ENCODE results near the gene GAL3ST1.

Gene GAL3ST1

DNA sequence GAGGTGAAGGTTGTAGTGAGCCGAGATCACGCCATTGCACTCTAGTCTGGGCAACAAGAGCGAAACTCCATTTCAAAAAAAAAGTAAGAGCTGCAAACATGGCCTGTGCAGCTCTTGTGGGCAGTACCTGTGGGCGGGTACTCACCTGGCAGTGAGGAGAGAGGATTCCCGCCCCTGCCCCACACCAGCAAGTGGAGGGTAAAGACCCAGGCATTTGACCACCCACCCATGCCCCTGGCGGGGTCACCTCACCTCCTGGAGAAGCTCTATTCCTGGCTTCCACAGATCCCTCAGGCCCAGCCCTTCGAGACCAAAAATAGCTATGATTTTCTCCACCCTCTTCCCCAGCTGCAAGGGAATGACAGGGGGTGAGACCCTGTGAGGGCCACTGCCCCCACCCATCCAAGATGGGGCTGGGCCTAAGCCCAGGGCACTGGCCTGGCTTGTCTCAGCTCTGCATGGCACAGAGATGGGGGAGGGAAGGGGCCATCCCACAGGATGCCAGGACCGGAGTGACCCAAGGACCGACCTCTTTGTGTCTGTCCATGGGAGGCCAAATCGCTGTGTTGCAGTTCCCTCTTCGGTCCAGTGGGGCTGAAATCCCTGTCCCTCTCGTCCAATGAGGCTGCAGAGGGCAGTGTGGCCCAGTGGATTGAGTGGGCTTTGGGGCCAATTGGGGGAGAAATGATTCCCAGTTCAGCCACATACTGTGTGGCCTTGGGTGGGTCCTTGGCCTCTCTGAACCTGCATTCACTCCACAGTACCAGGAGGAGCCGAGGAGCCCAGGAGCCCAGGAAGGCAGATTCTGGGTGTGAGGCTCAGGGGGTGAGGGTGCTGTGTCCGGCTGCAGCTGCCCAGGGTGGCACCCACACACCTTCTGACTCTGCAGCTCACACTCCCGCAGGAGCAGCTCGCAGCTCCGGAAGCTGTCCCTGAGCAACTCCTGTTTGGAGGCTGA is 42.5 kb downstream of the GAL3ST1 start:
- H3K36me3 ChIP-seq (ENCODE audit: control insufficient read depth, insufficient read depth, low read length) = no peaks in the 10 kb centered on the region
- H3K9ac ChIP-seq (ENCODE audit: low read length) = no peak overlapping the region
- no peaks in the 10 kb centered on the region; the same call in 1 of the 2 replicates for H3K9me3 ChIP-seq (ENCODE audit: control insufficient read depth, insufficient read depth, low read depth, low read length)
- H3K4me1 ChIP-seq (ENCODE audit: control insufficient read depth, insufficient read depth, low read length) = no peaks in the 10 kb centered on the region
- H3K27me3 ChIP-seq (ENCODE audit: control insufficient read depth, insufficient read depth, low read length) = no peaks in the 10 kb centered on the region
- H3K4me3 ChIP-seq (ENCODE audit: low read depth, low read length) = no peak overlapping the region
- H3K27ac ChIP-seq (ENCODE audit: low read depth, low read length) = no peak overlapping the region

GRCh38 chr22:30526656-30527055 is 47.8 kb downstream of the GAL3ST1 start:
- H3K4me3 ChIP-seq (ENCODE audit: low read depth, low read length) = no peak overlapping the region

DNA sequence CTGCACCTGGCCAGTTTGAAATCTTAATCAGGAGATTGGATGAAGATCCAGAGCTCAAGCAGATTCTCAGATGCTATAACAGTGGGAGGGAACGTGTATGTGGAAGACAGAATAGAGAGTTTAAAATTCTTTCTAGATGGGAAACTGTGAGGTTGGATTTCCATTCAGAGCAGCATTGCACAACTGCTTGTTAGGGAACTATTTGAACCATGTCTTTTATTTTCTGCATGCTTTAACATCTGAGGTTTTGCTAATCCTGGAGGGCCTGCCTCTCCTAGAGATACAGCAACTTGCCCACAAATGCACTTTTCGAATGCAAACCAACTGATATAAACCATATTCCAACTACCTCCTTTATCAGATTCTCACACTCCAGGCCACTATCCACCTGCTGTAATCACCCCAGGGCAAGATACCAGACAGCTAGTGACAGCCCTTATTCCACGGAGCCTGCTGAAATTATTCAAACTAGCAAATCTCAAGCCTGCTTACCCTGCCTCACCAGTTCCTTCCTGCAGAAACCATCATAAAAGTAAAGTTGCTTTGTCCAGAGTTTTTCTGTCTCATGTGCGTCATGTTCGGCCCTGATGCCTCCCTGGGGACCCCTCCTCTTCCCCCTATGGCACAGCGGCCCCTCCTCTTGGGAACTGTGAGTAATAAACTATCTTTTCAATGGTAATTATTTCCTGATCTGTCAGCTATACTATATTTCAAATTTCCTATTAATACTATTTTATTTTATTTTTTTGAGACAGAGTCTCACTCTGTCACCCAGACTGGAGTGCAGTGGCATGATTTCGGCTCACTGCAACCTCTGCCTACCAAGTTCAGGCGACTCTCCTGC is 50.6 kb downstream of the GAL3ST1 start:
- Histone ChIP-seq H3K9me3 (ENCODE audit: control insufficient read depth, insufficient read depth, low read depth, low read length) (no peaks in the 10 kb centered on the region; the same call in 1 of the 2 replicates), H3K27me3 (ENCODE audit: control insufficient read depth, insufficient read depth, low read length) (no peaks in the 10 kb centered on the region), H3K27ac (ENCODE audit: low read depth, low read length) (no peak overlapping the region), H3K9ac (ENCODE audit: low read length) (no peak overlapping the region), H3K4me3 (ENCODE audit: low read depth, low read length) (no peak overlapping the region), H3K4me1 (ENCODE audit: control insufficient read depth, insufficient read depth, low read length) (no peaks in the 10 kb centered on the region), H3K36me3 (ENCODE audit: control insufficient read depth, insufficient read depth, low read length) (no peaks in the 10 kb centered on the region)

More at GRCh38 chr22:30526656-30527055, 47.8 kb downstream of the GAL3ST1 start:
- H3K27ac ChIP-seq (ENCODE audit: low read depth, low read length) = no peak overlapping the region
- H3K9me3 ChIP-seq (ENCODE audit: control insufficient read depth, insufficient read depth, low read depth, low read length) = no peaks in the 10 kb centered on the region; the same call in 1 of the 2 replicates
- no peaks in the 10 kb centered on the region for H3K4me1 ChIP-seq (ENCODE audit: control insufficient read depth, insufficient read depth, low read length)
- no peaks in the 10 kb centered on the region for H3K36me3 ChIP-seq (ENCODE audit: control insufficient read depth, insufficient read depth, low read length)
- H3K27me3 ChIP-seq (ENCODE audit: control insufficient read depth, insufficient read depth, low read length) = no peaks in the 10 kb centered on the region
- H3K9ac ChIP-seq (ENCODE audit: low read length) = no peak overlapping the region

DNA sequence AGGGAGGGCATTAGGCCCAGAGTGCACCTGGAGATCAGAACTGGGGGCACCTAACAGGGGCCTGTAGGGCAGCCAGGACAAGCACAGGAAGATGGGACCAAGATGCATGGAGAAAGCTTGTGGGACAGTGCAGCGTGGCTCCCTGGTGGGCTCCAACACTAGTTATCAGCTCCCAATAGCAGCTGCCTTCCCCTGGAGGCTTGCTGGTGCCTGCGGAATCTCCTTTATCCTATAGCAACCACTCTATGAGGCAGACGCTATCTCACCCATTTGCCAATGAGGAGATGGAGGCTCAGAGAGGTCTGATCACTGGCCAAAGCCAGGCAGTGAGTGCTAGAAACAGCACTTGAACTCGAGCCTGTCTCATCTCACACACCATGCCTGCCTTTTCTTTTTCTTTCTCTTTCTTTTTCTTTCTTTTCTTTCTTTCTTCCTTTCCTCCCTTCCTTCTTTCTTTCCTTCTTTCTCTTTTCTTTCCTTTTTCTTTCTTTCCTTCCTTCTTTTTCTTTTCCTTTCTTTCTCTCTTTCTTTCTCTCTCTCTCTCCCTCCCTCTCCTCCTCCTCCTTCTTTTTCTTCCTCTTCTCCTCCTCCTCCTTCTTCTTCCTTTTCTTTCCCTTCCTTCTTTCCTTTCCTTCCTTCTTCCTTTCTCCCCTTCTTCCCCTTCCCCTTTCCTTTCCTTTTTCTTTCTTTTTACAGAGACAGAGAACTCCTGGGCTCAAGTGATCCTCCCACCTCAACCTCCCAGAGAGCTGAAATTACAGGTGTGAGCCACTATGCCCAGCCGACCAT is 52.9 kb downstream of the GAL3ST1 start:
- Histone ChIP-seq H3K9me3 (ENCODE audit: control insufficient read depth, insufficient read depth, low read depth, low read length) (no peaks in the 10 kb centered on the region), H3K27ac (ENCODE audit: low read depth, low read length) (no peak overlapping the region), H3K27me3 (ENCODE audit: control insufficient read depth, insufficient read depth, low read length) (no peaks in the 10 kb centered on the region), H3K4me1 (ENCODE audit: control insufficient read depth, insufficient read depth, low read length) (no peaks in the 10 kb centered on the region), H3K4me3 (ENCODE audit: low read depth, low read length) (no peak overlapping the region), H3K36me3 (ENCODE audit: control insufficient read depth, insufficient read depth, low read length) (no peaks in the 10 kb centered on the region), H3K9ac (ENCODE audit: low read length) (no peak overlapping the region)

DNA sequence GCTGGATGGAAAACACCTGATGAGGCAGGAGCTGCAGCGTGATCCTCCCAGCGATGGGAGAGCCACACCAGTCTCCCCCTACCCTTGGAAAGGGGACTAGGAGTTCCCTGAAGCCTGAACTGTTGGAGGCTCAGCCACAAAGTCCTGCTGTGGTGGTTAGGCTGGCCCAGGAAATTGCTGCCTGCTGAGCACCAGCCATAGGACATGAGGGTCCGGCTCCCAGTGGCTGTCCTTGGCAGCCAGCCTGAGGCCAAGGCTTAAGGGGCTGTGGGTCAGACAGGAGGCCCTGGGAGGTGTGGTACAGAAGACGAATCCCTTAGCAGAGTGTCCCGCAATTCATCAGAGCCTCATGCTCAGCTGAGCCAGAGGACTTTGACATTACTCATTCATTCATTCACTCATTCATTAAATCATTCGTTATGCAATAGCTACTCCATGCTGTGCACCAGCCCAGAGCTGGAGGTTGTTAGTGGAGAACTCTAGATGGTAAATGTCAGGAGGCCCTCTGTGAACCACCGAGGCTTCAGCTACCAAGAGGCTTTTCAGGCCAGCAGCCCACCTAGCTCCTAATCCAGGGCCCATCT is 54.5 kb downstream of the GAL3ST1 start:
- H3K4me3 ChIP-seq (ENCODE audit: low read depth, low read length) = no peak overlapping the region
- H3K9me3 ChIP-seq (ENCODE audit: control insufficient read depth, insufficient read depth, low read depth, low read length) = no peaks in the 10 kb centered on the region
- H3K36me3 ChIP-seq (ENCODE audit: control insufficient read depth, insufficient read depth, low read length) = no peaks in the 10 kb centered on the region
- no peak overlapping the region for H3K9ac ChIP-seq (ENCODE audit: low read length)
- H3K27ac ChIP-seq (ENCODE audit: low read depth, low read length) = no peak overlapping the region
- H3K4me1 ChIP-seq (ENCODE audit: control insufficient read depth, insufficient read depth, low read length) = no peaks in the 10 kb centered on the region
- H3K27me3 ChIP-seq (ENCODE audit: control insufficient read depth, insufficient read depth, low read length) = no peaks in the 10 kb centered on the region

DNA sequence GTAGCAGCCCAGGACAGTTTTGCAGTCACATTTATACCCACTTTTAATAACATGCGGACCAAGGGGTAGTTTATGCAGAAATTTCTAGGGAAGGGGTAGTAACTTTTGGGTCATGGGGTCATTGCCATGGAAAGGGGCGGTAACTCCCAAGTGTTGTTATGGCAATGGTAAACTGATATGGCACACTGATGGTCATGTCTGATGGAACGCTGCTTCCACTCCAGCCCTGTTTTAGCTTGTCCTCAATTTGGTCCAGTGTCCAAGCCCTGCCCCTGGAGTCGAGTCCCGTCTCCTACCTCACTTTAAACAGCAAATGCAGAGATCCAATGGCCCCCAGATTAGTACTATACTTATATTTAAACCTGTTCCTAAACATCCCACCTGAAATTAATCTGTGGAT is 57.7 kb downstream of the GAL3ST1 start:
- Histone ChIP-seq H3K27me3 (ENCODE audit: control insufficient read depth, insufficient read depth, low read length) (no peaks in the 10 kb centered on the region), H3K9me3 (ENCODE audit: control insufficient read depth, insufficient read depth, low read depth, low read length) (peaks cover 5% of the 10 kb centered on the region), H3K4me3 (ENCODE audit: low read depth, low read length) (no peak overlapping the region), H3K4me1 (ENCODE audit: control insufficient read depth, insufficient read depth, low read length) (no peaks in the 10 kb centered on the region), H3K36me3 (ENCODE audit: control insufficient read depth, insufficient read depth, low read length) (no peaks in the 10 kb centered on the region), H3K9ac (ENCODE audit: low read length) (no peak overlapping the region), H3K27ac (ENCODE audit: low read depth, low read length) (no peak overlapping the region)

DNA sequence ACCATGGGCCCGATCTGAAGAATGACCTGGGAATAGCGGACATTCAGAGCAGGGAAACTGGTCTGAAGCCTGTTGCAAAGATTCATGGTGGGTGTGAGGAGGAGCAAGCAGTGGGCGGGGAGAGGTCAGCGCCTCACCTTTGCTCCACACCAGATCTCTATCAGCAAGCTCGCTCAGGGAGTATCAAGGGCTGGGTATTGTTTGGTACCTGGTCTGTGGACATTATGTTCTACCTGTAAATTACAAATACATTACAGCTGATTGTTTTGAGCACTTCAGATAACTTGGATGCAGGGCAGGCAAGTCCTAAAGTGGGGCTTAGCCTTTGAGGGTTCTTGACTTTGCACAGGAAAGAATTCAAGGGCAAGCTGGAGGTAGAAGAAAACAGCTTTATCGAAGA is 58.2 kb downstream of the GAL3ST1 start:
- H3K9me3 ChIP-seq (ENCODE audit: control insufficient read depth, insufficient read depth, low read depth, low read length) = peaks cover 5% of the 10 kb centered on the region
- no peaks in the 10 kb centered on the region for H3K4me1 ChIP-seq (ENCODE audit: control insufficient read depth, insufficient read depth, low read length)

GRCh38 chr22:30514252-30514651 is 60.2 kb downstream of the GAL3ST1 start:
- Histone ChIP-seq H3K36me3 (ENCODE audit: control insufficient read depth, insufficient read depth, low read length) (no peaks in the 10 kb centered on the region), H3K4me3 (ENCODE audit: low read depth, low read length) (no peak overlapping the region), H3K4me1 (ENCODE audit: control insufficient read depth, insufficient read depth, low read length) (no peaks in the 10 kb centered on the region), H3K27me3 (ENCODE audit: control insufficient read depth, insufficient read depth, low read length) (no peaks in the 10 kb centered on the region), H3K9me3 (ENCODE audit: control insufficient read depth, insufficient read depth, low read depth, low read length) (peaks cover 5% of the 10 kb centered on the region), H3K27ac (ENCODE audit: low read depth, low read length) (no peak overlapping the region), H3K9ac (ENCODE audit: low read length) (no peak overlapping the region)

More for the DNA sequence above, 58.2 kb downstream of the GAL3ST1 start:
- Histone ChIP-seq H3K4me3 (ENCODE audit: low read depth, low read length) (no peak overlapping the region), H3K27me3 (ENCODE audit: control insufficient read depth, insufficient read depth, low read length) (no peaks in the 10 kb centered on the region), H3K9ac (ENCODE audit: low read length) (no peak overlapping the region), H3K36me3 (ENCODE audit: control insufficient read depth, insufficient read depth, low read length) (no peaks in the 10 kb centered on the region), H3K27ac (ENCODE audit: low read depth, low read length) (no peak overlapping the region)

GRCh38 chr22:30513462-30513861 is 61.0 kb downstream of the GAL3ST1 start:
- Histone ChIP-seq H3K27ac (ENCODE audit: low read depth, low read length) (no peak overlapping the region), H3K4me3 (ENCODE audit: low read depth, low read length) (no peak overlapping the region), H3K4me1 (ENCODE audit: control insufficient read depth, insufficient read depth, low read length) (no peaks in the 10 kb centered on the region), H3K9me3 (ENCODE audit: control insufficient read depth, insufficient read depth, low read depth, low read length) (peaks cover 5% of the 10 kb centered on the region), H3K9ac (ENCODE audit: low read length) (no peak overlapping the region), H3K36me3 (ENCODE audit: control insufficient read depth, insufficient read depth, low read length) (no peaks in the 10 kb centered on the region), H3K27me3 (ENCODE audit: control insufficient read depth, insufficient read depth, low read length) (no peaks in the 10 kb centered on the region)

DNA sequence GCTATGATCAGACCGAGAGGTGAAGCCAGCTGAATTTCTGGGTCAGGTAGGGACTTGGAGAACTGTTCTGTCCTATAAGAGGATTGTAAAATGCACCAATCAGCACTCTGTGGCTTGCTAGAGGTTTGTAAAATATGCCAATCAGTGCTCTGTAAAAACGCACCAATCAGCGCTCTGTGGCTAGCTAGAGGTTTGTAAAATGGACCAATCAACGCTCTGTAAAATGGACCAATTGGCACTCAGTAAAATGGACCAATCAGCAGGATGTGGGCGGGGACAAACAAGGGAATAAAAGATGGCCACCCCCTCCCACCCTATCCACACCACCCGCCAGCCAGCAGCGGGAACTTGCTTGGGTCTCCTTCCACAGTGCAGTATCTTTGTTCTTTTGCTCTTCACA is 62.6 kb downstream of the GAL3ST1 start:
- H3K27ac ChIP-seq (ENCODE audit: low read depth, low read length) = no peak overlapping the region
- peaks cover 5% of the 10 kb centered on the region for H3K9me3 ChIP-seq (ENCODE audit: control insufficient read depth, insufficient read depth, low read depth, low read length)
- no peak overlapping the region for H3K4me3 ChIP-seq (ENCODE audit: low read depth, low read length)
- H3K36me3 ChIP-seq (ENCODE audit: control insufficient read depth, insufficient read depth, low read length) = no peaks in the 10 kb centered on the region
- H3K4me1 ChIP-seq (ENCODE audit: control insufficient read depth, insufficient read depth, low read length) = no peaks in the 10 kb centered on the region
- no peak overlapping the region for H3K9ac ChIP-seq (ENCODE audit: low read length)
- H3K27me3 ChIP-seq (ENCODE audit: control insufficient read depth, insufficient read depth, low read length) = no peaks in the 10 kb centered on the region
